CD14-positive monocyte (primary cell): ENCODE measurements around the gene SDF4. TPM values are rescaled to one million over a fixed set of nuclear protein-coding genes. Genes with fewer than 3 reads are reported as not detected.

Experiments
- DNase-seq, 3 donors: peaks; one replicate each; pipeline ENCODE4 v3.0.0-alpha.2; 2011 to 2022
- H2AFZ ChIP-seq: 2 replicates; pipeline ENCODE4 v1.6.0; 2012; ENCODE audit warnings: mild to moderate bottlenecking, low read depth, low read length, inconsistent platforms; ENCODE audit not compliant: insufficient read depth, poor library complexity, severe bottlenecking
- H3K27ac ChIP-seq, 2 donors: 1 replicate in 1 of 2; 2 replicates in 1 of 2; pipeline ENCODE4 v1.5.1; 2012 to 2013; ENCODE audit warnings: low read length in 2 of 2, control low read depth in 1 of 2, inconsistent platforms in 1 of 2, low read depth in 1 of 2, mild to moderate bottlenecking in 1 of 2
- H3K27me3 ChIP-seq, 2 donors: one replicate each; pipeline versions ENCODE4 v1.6.0 to v1.6.1; 2011 to 2013; ENCODE audit warnings: low read length in 2 of 2; ENCODE audit not compliant: control insufficient read depth in 2 of 2, insufficient read depth in 2 of 2
- H3K36me3 ChIP-seq, 2 donors: replicated peaks in 1 of 2; 1 replicate in 1 of 2; 2 replicates in 1 of 2; pipeline versions ENCODE4 v1.5.1 to v1.6.1; 2012 to 2013; ENCODE audit warnings: low read length in 2 of 2, control low read depth in 1 of 2, inconsistent platforms in 1 of 2, mild to moderate bottlenecking in 1 of 2; ENCODE audit not compliant: insufficient read depth in 2 of 2, control insufficient read depth in 1 of 2
- H3K4me1 ChIP-seq, 2 donors: 1 replicate in 1 of 2; 2 replicates in 1 of 2; pipeline versions ENCODE4 v1.5.1 to v1.6.1; 2012 to 2013; ENCODE audit warnings: low read length in 2 of 2, control low read depth in 1 of 2, inconsistent platforms in 1 of 2, mild to moderate bottlenecking in 1 of 2, moderate library complexity in 1 of 2; ENCODE audit not compliant: insufficient read depth in 2 of 2, control insufficient read depth in 1 of 2
- H3K4me2 ChIP-seq: replicated peaks from 2 replicates; pipeline ENCODE3; 2012; ENCODE audit warnings: low read length, moderate library complexity, mild to moderate bottlenecking; ENCODE audit not compliant: poor library complexity, severe bottlenecking; ENCODE audit errors: extremely low read depth
- H3K4me3 ChIP-seq, 3 experiments: fragments of 200-600 bp in 1 of 3; sonication (generic) in 1 of 3; replicated peaks in 1 of 3; 1 replicate in 2 of 3; 2 replicates in 1 of 3; pipeline ENCODE4 v1.5.1; 2011 to 2013; ENCODE audit warnings: low read length in 3 of 3, mild to moderate bottlenecking in 3 of 3, control low read depth in 2 of 3, low read depth in 2 of 3, inconsistent platforms in 1 of 3, moderate library complexity in 1 of 3
- H3K79me2 ChIP-seq: 2 replicates; pipeline ENCODE4 v1.6.0; 2012; ENCODE audit warnings: mild to moderate bottlenecking, control low read depth, inconsistent platforms, low read length, moderate library complexity; ENCODE audit not compliant: insufficient read depth
- H3K9ac ChIP-seq: 2 replicates; pipeline ENCODE4 v1.6.0; 2017; ENCODE audit warnings: low read length, mild to moderate bottlenecking; ENCODE audit not compliant: insufficient read depth, poor library complexity, severe bottlenecking
- H3K9me3 ChIP-seq, 2 donors: replicated peaks in 1 of 2; 1 replicate in 1 of 2; 2 replicates in 1 of 2; pipeline versions ENCODE4 v1.5.1 to v1.6.1; 2012 to 2013; ENCODE audit warnings: low read length in 2 of 2, control low read depth in 1 of 2; ENCODE audit not compliant: control insufficient read depth in 1 of 2, insufficient read depth in 1 of 2
- H4K20me1 ChIP-seq: 2 replicates; pipeline ENCODE4 v1.6.0; 2012; ENCODE audit warnings: mild to moderate bottlenecking, low read length, control low read depth, moderate library complexity; ENCODE audit not compliant: insufficient read depth
- H3K27ac Mint-ChIP-seq, 7 donors: one replicate each; pipeline ENCODE4 v1.8.0; 2020; ENCODE audit warnings: mild to moderate bottlenecking in 7 of 7, mixed read lengths in 7 of 7, moderate library complexity in 6 of 7, inconsistent platforms in 2 of 7
- H3K27me3 Mint-ChIP-seq, 3 donors: one replicate each; pipeline ENCODE4 v1.8.0; 2021 to 2022; ENCODE audit warnings: low read depth in 3 of 3, mild to moderate bottlenecking in 3 of 3, mixed read lengths in 3 of 3, moderate library complexity in 3 of 3, inconsistent platforms in 1 of 3
- H3K36me3 Mint-ChIP-seq, 2 donors: one replicate each; pipeline ENCODE4 v1.8.0; 2020; ENCODE audit warnings: mixed read lengths in 2 of 2, inconsistent platforms in 1 of 2, mild to moderate bottlenecking in 1 of 2
- H3K4me1 Mint-ChIP-seq: one replicate; pipeline ENCODE4 v1.8.0; 2020; ENCODE audit warnings: mild to moderate bottlenecking, mixed read lengths
- H3K4me3 Mint-ChIP-seq, 2 donors: one replicate each; pipeline ENCODE4 v1.8.0; 2020; ENCODE audit warnings: mild to moderate bottlenecking in 2 of 2, mixed read lengths in 2 of 2, moderate library complexity in 1 of 2
- H3K9me3 Mint-ChIP-seq, 7 donors: one replicate each; pipeline ENCODE4 v1.8.0; 2020 to 2022; ENCODE audit warnings: mixed read lengths in 7 of 7, mild to moderate bottlenecking in 6 of 7, moderate library complexity in 6 of 7, inconsistent platforms in 2 of 7
- CTCF ChIP-seq: fragments of 200-600 bp; IDR thresholded peaks from one replicate; pipeline ENCODE4 v1.8.0; 2022; ENCODE audit warnings: antibody characterized with exemption, mild to moderate bottlenecking
- WGBS: methylation state at CpG from one replicate; pipeline ENCODE4 v1.1.5; 2013; ENCODE audit warnings: missing lambda C conversion rate; ENCODE audit not compliant: insufficient coverage; 5-methylcytosine and 5-hydroxymethylcytosine counted together
- intact Hi-C, 2 donors: fragments of 100-400 bp; cut with micrococcal nuclease; formaldehyde crosslinking; loops; one replicate each; pipeline versions ENCODE4 v1.15.0 to v1.15.1; 2023
- polyA plus RNA-seq, 3 donors: library from polyadenylated mRNA; depleted of rRNA in 1 of 3; unstranded in 2 of 3; stranded (reverse) in 1 of 3; fragments of 300-500 nt in 2 of 3; fragments of >200 nt in 1 of 3; fragmentation: Illumina TruSeq in 2 of 3; gene quantifications; 1 replicate in 2 of 3; 2 replicates in 1 of 3; pipeline ENCODE4 v1.2.3, GENCODE V29; 2012 to 2021

The SDF4 gene
- polyA plus RNA-seq, 3 donors = 81.7 to 98.9 (median 89.0) TPM

- Mint-ChIP-seq H3K36me3 (no peaks in the 10 kb centered on the region), H3K27me3 (peaks cover 35 to 47% (median 39%) of the 10 kb centered on the region in 3 donors), H3K4me1 (no peaks in the 10 kb centered on the region), H3K9me3 (peaks cover 4 to 15% (median 7%) of the 10 kb centered on the region in 7 donors), H3K27ac (no peak overlapping the region), H3K4me3 (no peak overlapping the region)
- Histone ChIP-seq H3K9ac (no peak overlapping the region), H3K27me3 (peaks cover 4 to 31% of the 10 kb centered on the region in 2 donors), H4K20me1 (no peaks in the 10 kb centered on the region), H2AFZ (no peak overlapping the region), H3K4me1 (no peaks in the 10 kb centered on the region), H3K9me3 (peaks cover 0 to 6% of the 10 kb centered on the region in 2 donors), H3K27ac (no peak overlapping the region), H3K4me2 (no peak overlapping the region), H3K36me3 (no peaks in the 10 kb centered on the region), H3K4me3 (no peak overlapping the region), H3K79me2 (no peaks in the 10 kb centered on the region)
- no peak for TF ChIP-seq CTCF
- DNase-seq = no peak
- 84% methylated on average over 3 of the region's 12 CpGs for WGBS
- intact Hi-C loops = no loop called here
These were observed 60.6 kb downstream of the SDF4 start for GRCh38 chr1:1171161-1171545.

DNA sequence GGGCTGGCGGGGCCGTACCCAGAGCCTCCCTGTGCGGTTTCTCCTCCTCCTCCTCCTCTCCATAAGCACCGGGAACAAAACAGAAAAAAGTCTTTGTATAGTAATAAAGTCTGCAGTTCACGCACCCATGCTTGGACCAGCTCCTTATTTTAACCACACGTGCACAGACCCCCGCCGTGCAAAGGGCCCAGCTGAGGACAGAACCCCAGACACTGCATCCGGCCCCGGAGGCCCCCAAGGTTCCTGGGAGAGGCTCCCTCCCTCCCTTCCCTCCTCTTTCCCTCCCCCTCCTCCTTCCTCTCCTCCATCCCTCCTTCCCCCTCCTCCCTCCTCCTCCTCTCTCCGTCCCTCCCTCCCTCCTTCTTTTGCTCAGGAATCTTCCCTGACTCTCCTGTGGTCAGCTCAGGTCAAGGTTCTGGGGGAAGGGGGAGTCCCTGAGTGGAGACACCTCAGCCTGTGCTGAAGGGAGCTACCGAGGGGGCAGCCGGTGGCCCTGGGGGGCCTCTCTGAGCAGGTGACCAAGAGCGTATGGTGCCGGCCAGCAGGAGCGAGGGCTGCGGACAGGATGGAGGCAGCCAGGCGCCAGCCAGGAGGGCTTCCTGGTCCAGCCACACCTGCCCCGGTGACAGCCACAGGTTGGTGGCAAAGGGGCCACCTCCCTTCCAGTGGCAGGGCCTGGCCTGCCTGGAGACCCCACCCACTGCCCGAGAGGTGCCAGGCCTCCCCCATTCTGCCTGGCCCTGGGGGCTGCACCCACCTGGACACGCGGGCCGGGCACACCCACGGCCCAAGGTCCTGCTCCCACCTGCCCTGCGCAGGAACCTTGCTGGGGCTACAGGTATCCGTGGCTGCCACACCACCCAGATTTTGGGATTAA lies 61.3 kb downstream of the SDF4 start:
- Histone ChIP-seq H3K27ac (no peak overlapping the region), H3K4me2 (no peak overlapping the region)
- no peak for DNase-seq

More for the DNA sequence above, 61.3 kb downstream of the SDF4 start:
- Mint-ChIP-seq H3K4me3 (no peak overlapping the region), H3K27ac (no peak overlapping the region), H3K9me3 (peaks cover 2 to 13% (median 3%) of the 10 kb centered on the region in 7 donors), H3K27me3 (peaks cover 28 to 42% (median 35%) of the 10 kb centered on the region in 3 donors), H3K4me1 (no peaks in the 10 kb centered on the region), H3K36me3 (no peaks in the 10 kb centered on the region)
- no peaks in the 10 kb centered on the region for H3K79me2 ChIP-seq
- no peak overlapping the region for H3K4me3 ChIP-seq
- TF ChIP-seq CTCF = no peak
- no peak overlapping the region for H3K9ac ChIP-seq
- no peaks in the 10 kb centered on the region for H3K36me3 ChIP-seq
- 64% methylated on average over 20 of the region's 26 CpGs for WGBS
- no peak overlapping the region for H2AFZ ChIP-seq
- intact Hi-C loops = no loop called here
- peaks cover 4 to 27% of the 10 kb centered on the region in 2 donors for H3K27me3 ChIP-seq
- H4K20me1 ChIP-seq = no peaks in the 10 kb centered on the region
- no peaks in the 10 kb centered on the region for H3K4me1 ChIP-seq
- peaks cover 0 to 3% of the 10 kb centered on the region in 2 donors for H3K9me3 ChIP-seq
